NCI-H526 (cell line): ENCODE data around the gene UTP3.
"Not testable (repeated sequence)": the region's sequence is repeated elsewhere in the genome, so short reads cannot be mapped to it uniquely, and the experiment has no call there.

Experiments used
- DNase-seq, 2 experiments: peaks; one replicate each; lab custom pipeline; 2025; lab: John Stamatoyannopoulos, UW

UTP3 gene, protein sequence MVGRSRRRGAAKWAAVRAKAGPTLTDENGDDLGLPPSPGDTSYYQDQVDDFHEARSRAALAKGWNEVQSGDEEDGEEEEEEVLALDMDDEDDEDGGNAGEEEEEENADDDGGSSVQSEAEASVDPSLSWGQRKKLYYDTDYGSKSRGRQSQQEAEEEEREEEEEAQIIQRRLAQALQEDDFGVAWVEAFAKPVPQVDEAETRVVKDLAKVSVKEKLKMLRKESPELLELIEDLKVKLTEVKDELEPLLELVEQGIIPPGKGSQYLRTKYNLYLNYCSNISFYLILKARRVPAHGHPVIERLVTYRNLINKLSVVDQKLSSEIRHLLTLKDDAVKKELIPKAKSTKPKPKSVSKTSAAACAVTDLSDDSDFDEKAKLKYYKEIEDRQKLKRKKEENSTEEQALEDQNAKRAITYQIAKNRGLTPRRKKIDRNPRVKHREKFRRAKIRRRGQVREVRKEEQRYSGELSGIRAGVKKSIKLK

GRCh38 chr4:70687821-70688794 lies at the start of gene UTP3:
Gene UTP3 (plus strand): TSS chr4:70688532. CDS start chr4:70688678, 146 bp downstream.
- DNase-seq = peak; percentile 98 to 99

- DNase-seq = no peak
These were observed 48.1 kb upstream of the UTP3 start for GRCh38 chr4:70640192-70640591.

DNA sequence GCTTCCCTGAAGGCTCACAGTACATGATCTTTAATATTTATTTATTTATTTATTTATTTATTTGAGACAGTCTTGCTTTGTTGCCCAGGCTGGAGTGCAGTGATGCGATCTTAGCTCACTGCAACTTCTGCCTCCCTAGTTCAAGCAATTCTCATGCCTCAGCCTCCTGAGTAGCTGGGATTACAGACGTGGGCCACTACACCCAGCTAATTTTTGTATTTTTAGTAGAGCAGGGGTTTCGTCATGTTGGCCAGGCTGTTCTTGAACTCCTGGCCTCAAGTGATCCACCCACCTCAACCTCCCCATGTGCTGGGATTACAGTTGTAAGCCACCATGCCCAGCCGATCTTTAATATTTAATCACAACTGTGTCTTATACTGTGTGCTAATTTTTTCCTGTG lies 37.6 kb upstream of the UTP3 start:
- not testable (repeated sequence) for DNase-seq

DNA sequence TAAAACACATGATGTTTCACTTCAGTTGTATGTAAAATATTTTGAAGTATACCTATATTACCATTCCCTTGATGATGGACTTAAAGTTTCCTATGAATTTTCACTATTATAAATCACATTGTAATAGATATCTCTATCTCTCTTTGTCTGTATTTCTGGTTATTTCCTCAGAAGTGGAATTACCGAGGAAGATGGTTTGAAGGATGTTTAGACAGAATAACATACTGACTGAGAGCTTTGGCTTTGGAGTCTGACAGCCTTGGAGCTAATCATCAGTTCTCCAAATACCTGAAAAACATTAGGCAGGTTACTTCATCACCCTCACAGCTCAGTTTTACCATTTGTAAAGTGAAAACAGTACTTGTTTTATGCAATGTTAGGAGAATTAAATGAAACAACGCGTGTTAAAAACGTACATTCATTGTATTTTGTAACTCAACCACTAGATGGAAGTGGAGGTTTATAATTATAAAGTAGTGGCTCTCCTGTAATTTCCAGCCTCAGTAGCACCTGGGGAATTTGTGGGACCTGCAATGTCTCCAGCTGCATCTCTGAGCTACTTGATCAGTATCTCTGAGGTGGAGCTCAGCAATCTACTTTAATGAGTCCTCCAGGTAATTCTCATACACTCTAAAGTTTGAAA lies 36.3 kb upstream of the UTP3 start:
- peak; percentile 31 to 66 for DNase-seq

DNA sequence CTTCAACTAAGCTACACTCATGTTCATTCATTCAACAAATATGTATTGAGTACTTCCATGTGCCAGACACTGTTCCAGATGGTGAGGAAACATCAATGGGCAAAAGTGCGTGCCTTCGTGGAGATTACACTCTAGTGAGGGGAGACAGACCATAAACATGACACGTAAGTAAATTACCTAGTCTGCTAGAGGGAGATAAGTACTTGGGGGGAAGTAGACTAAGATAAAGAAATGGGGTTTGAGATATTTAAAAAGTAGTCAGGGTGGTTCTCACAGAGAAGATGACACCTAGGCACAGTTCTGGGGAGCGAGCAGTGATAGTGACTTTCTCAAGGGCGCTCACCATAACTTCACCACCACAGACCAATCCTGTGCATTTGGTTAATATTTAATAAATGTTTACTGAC lies 33.7 kb upstream of the UTP3 start:
- no peak for DNase-seq

- no peak for DNase-seq
These were observed 31.0 kb upstream of the UTP3 start for GRCh38 chr4:70657326-70657725.

GRCh38 chr4:70658418-70658817 lies 29.9 kb upstream of the UTP3 start:
- no peak for DNase-seq

DNA sequence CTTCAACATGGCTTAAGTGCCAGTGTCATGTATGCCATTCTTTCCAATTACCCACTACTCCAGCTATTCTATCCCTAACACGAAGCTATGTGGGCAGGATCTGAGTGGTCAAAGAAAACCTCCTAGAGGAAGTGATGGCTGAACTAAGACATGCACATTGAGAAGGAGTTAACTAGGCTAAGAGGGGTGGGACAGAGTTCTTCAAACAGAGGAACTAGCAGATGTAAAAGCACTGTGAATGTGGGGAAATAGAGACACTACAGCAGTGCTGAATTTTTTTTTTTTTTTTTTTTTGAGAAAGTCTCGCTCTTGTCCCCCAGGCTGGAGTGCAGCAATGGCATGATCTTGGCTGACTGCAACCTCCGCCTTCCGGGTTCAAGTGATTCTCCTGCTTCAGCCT lies 28.2 kb upstream of the UTP3 start:
- DNase-seq = no peak

DNA sequence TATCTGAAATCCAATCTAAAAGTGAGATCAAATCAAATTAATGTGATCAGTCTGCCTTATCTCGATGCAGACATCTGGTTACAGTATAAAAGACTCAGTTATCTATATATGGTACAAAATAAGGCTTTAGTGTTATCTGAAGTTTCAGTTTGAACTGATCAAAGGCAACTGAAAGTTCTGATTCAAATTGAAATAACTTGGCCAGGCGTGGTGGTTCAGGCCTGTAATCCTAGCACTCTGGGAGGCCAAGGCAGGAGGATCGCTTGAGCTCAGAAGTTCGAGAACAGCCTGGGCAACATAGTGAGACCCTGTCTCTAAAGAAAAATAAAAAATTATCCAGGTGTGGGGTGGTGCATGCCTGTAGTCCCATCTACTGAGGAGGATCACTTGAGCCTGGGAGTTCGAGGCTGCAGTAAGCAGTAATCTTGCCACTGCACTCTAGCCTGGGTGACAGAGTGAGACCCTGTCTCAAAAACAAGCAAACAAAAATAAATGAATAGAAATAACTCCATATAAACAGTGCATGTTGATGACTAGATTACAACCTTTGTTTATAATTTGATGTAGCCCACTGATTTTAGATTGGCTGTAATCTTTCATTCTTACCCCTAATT lies 26.9 kb upstream of the UTP3 start:
- DNase-seq = not testable (repeated sequence)

GRCh38 chr4:70666369-70666768 lies 22.0 kb upstream of the UTP3 start, which contains the start of gene JCHAIN:
Gene JCHAIN (minus strand): TSS chr4:70666508. CDS start chr4:70666490, 18 bp downstream.
- DNase-seq = no peak

DNA sequence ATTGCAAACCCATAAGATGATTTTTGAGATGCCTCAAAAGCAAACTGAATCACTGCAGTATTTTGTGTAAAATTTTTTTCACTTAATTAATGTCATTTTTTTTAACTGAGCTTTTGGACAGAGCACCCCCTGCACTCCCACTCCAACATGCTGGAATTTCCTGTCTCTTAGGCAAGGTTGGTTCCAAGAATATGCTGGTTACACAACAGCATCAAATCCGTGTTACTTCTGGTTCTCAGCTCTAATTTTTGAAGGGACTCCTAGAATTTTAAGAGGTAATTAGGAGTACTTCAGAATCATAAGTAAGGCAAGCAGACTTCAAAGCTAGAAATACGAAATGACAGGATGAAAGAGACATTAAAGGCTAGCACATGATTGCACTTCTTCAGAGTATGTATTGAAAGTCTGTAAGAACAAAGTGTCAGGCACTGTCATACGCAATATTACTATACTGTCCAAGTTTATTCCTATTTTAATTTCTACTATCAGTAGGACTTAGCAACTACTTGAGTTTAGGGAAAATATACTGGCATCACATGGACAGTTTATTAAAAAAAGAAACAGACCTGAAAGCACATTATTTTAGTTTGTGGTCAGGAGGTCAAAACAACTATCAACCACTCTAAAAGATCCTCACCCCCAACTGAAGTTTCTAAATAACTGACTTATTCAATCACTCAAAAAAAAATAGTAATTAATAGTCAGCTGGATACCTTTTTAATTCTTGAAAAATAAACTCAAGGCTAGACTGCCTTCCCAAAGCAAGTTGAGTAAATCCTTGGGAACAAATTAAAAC lies 20.4 kb upstream of the UTP3 start:
- no peak for DNase-seq

GRCh38 chr4:70670332-70671014 lies 17.9 kb upstream of the UTP3 start:
- DNase-seq = no peak

DNA sequence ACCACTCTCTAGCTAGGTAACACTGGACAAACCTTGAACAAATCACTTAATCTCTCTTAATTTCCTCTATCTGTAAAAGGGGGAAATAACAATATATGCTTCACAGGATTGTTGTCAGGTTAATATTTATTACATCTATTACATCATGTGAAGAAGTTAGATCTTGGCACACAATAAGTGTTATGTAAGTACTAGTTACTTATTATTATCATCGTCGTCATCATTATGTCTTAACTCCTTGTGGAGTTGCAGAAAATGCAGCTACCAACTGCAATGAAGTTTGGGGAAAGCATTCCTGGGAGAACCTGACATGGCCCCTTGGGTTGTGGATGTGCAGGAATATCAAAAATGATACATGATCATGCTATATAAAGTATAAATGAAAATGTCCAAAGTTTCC lies 17.2 kb upstream of the UTP3 start:
- no peak for DNase-seq

- no peak for DNase-seq
These were observed 14.1 kb upstream of the UTP3 start for GRCh38 chr4:70674191-70674590.

DNA sequence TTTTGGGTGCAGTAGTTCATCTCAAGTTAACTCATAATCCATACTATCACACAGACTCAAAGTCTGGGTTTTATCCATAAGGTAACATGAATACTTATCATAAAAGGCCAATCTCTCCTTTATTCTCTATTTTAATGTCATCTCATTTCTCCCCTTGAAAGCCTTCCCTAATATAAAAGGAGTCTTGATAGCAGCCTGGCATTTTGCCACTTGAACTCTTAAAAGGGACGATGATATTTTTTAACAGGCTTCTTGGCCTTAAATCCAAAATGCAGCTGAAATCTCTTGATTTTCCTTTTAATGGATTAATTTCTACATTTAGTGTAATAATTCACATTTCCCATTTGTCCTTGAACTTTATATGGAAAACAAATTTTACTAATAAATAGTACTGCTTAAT lies 13.6 kb upstream of the UTP3 start:
- DNase-seq = no peak

DNA sequence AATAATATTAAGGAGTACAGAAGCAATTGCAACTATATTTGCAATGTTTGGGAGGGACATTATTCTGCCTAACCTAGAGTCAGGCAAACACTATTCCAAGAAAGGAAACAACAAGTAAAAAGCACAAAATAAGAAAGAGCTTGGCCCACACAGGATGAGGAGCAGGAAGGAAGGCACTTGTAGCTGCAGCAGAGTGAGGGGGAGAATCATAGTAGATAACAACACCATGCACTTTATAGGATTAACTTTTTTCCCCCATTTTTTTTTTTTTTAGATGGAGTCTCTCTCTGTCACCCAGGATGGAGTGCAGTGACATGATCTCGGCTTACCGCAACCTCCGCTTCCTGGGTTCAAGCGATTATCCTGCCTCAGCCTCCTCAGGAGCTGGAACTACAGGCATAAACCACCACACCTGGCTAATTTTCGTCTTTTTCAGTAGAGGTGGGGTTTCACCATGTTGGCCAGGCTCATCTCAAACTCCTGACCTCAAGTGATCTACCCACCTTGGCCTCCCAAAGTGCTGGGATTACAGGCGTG lies 11.7 kb upstream of the UTP3 start:
- DNase-seq = no peak

DNA sequence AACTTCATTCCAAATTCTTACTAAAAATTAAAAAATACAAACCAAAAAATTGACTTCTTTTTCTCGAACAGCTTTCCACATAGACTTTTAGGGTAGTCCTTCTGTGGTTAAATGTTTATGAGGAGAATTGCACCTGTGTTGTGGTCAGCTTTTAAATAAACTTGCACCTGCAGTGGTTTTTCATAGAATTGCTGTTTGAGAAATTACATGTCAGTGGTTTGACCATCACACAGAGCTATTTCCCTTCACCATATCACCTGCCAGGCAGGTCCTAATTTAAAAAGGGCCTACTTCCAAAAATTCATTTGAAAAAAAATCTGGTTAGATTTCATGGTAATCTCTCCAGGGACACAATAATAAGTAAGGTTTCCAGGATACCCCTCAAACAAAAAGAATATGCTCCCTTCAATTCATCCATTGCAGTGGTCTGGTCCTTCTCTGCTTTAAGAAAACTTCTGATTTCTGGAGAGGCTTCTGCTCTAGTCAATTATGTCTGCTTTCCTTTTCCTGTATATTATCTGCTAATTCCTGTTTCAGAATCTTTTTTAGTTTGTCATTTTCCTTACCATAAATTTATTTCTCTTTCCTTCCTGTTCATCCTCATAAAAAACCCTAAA lies 9.8 kb upstream of the UTP3 start:
- no peak for DNase-seq

DNA sequence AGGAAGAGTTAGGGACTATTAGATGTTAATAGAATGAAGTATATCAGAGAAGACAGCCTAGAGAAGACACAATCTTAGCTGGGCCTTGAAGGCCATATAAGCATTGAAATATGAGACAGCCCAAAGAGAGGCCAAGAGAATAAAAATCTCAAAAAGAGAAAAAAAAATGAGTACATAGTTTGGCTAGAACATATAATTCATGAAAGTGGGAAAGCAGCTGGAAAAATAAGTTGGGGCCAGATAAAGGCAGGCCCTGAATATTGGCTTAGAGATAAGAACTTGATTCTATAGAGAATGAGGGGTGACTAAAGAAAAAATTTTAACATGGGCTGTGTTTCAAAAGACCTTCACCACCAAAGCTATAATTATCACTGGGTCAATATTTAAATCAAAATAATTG lies 7.4 kb upstream of the UTP3 start:
- no peak for DNase-seq

GRCh38 chr4:70681704-70682103 lies 6.6 kb upstream of the UTP3 start:
- no peak for DNase-seq

DNA sequence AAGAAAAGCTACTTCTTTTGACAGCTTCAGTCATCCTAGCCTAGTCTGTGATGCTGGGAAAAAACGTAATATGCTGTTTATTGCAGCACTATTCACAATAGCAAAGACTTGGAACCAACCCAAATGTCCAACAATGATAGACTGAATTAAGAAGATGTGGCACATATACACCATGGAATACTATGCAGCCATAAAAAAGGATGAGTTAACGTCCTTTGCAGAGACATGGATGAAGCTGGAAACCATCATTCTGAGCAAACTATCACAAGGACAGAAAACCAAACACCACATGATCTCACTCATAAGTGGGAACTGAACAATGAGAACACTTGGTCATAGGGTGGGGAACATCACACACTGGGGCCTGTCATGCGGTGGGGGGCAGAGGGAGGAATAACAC lies 6.2 kb upstream of the UTP3 start:
- DNase-seq = not testable (repeated sequence)
